ENCODE measurements around the gene NPPB. TPM values are rescaled to one million over a fixed set of nuclear protein-coding genes. Genes with fewer than 3 reads are reported as not detected.

The NPPB gene
- total RNA-seq, 1 experiment from 2014 or later = 43.4 TPM

- Mint-ChIP-seq H3K27me3 (ENCODE audit: insufficient read depth, unreplicated experiment) (no peaks in the 10 kb centered on the region), H3K4me1 (ENCODE audit: low read depth, unreplicated experiment) (peaks cover 9% of the 10 kb centered on the region), H3K36me3 (ENCODE audit: insufficient read depth, unreplicated experiment) (peaks cover 26% of the 10 kb centered on the region), H3K9me3 (ENCODE audit: unreplicated experiment) (no peaks in the 10 kb centered on the region), H3K4me3 (ENCODE audit: unreplicated experiment) (no peak overlapping the region), H3K27ac (ENCODE audit: unreplicated experiment) (no peak overlapping the region)
- 0 out of 2 replicates have a peak, but pooled peaks cover 2% of the 10 kb centered on the region for H3K36me3 ChIP-seq (ENCODE audit: control insufficient read depth, insufficient read depth, low read length)
- intact Hi-C loops (cut with micrococcal nuclease; ENCODE audit: unreplicated experiment) = no loop called here
- DNase-seq = no peak
- no peak for TF ChIP-seq CTCF (IDR thresholded peaks at IDR 0.05; ENCODE audit: insufficient read depth in 1 of 2, low read depth in 1 of 2, low read length in 1 of 2, severe bottlenecking in 1 of 2, unreplicated experiment in 1 of 2)
- no TSS peak for BruUV-seq (replicated peaks)
- ChIA-PET CTCF (no interaction called here), POLR2A (no interaction called here)
- H3K4me1 ChIP-seq = peaks cover 14% of the 10 kb centered on the region
- no peak overlapping the region for H3K4me3 ChIP-seq (ENCODE audit: low read depth, low read length)
- H3K27me3 ChIP-seq (replicated peaks; ENCODE audit: control insufficient read depth, insufficient read depth, low read length) = no peaks in the 10 kb centered on the region
- no peaks in the 10 kb centered on the region for H3K9me3 ChIP-seq
Measured at GRCh38 chr1:11848373-11848700, 10.4 kb downstream of the NPPB start.

DNA sequence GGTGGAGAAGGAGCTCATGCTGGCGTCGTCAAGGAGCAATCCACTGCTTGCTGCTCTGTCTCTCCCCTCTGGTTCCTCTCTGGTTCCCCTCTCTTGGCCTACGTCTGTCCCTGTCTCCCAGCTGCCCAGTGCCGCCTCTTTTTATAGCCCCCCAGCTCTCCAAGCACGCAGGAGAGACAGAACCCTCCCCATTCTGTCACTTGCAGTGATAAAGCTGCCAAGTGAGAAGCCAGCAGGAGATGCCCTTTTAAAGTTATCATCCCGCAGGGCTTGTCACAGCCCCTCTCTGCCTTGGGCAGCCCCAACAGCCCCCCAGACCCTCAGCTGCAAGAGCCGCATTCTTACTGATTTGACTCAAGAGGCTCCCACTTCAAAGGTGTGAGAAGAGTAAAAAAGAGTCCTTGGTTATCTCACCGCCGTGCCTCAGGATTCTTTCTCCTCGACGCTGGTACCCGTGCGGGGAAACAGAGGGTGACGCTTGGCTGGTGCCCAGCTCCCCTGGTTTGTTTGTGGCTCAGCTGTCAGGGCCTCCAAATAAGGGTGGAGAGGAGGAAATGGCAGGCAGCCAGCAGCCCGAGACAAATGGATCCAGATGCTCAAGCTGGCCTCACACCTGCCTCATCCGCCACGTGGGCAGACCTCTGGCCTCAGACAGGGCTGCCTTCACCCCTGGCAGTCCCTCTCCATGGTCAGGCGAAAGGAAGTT lies 10.9 kb downstream of the NPPB start, which contains the start of gene NPPA:
TSS of gene NPPA (minus strand) at position 117 of the 706 bp plus-strand sequence. CDS start at position 18, 99 bp downstream.
- 0 out of 2 replicates have a peak, but pooled peaks cover 2% of the 10 kb centered on the region for H3K36me3 ChIP-seq (ENCODE audit: control insufficient read depth, insufficient read depth, low read length)
- DNase-seq = no peak
- no peaks in the 10 kb centered on the region for H3K9me3 ChIP-seq
- CTCF ChIA-PET = no interaction called here
- no peak within 1 kb of the TSS for H3K27ac Mint-ChIP-seq (ENCODE audit: unreplicated experiment)
- H3K4me1 Mint-ChIP-seq (ENCODE audit: low read depth, unreplicated experiment) = peaks cover 9% of the 10 kb centered on the region
- intact Hi-C loops (cut with micrococcal nuclease; ENCODE audit: unreplicated experiment) = no loop called here
- TF ChIP-seq CTCF (IDR thresholded peaks at IDR 0.05; ENCODE audit: insufficient read depth in 1 of 2, low read depth in 1 of 2, low read length in 1 of 2, severe bottlenecking in 1 of 2, unreplicated experiment in 1 of 2) = no peak
- POLR2A ChIA-PET = no interaction called here
- H3K27me3 Mint-ChIP-seq (ENCODE audit: insufficient read depth, unreplicated experiment) = no peaks in the 10 kb centered on the region
- H3K4me1 ChIP-seq = peaks cover 14% of the 10 kb centered on the region
- H3K36me3 Mint-ChIP-seq (ENCODE audit: insufficient read depth, unreplicated experiment) = peaks cover 31% of the 10 kb centered on the region
- H3K9me3 Mint-ChIP-seq (ENCODE audit: unreplicated experiment) = no peaks in the 10 kb centered on the region
- H3K4me3 Mint-ChIP-seq (ENCODE audit: unreplicated experiment) = no peak within 1 kb of the TSS
- no peaks in the 10 kb centered on the region for H3K27me3 ChIP-seq (replicated peaks; ENCODE audit: control insufficient read depth, insufficient read depth, low read length)
- BruUV-seq (replicated peaks) = no TSS peak
- no peak within 1 kb of the TSS for H3K4me3 ChIP-seq (ENCODE audit: low read depth, low read length)

DNA sequence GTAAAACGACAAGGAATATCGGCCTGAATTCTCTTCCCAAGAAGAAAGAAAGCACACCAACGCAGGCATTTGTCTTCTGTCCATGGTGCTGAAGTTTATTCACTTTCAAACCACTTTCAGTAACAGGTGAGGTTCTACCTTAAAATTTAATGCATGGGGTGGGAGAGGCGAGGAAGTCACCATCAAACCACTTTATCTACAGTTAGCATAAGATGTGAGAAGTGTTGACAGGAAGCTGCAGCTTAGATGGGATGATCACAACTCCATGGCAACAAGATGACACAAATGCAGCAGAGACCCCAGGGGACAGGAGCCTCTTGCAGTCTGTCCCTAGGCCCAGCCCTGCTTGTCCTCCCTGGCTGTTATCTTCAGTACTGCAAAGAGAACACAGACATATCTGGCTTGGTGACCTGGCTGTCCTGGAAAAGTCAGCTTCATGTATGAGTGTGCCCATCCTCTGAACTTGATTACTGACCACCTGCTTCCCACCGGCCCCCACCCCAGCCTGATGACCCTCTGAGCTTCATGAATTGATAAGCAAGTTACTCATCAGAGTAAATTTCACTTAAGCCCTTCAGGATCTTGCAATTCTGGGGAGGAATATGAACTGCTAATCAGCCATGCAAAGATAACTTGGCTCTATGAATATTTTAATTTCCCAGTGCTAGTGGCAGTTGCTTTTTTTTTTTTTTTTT lies 13.0 kb downstream of the NPPB start:
- Histone ChIP-seq H3K36me3 (ENCODE audit: control insufficient read depth, insufficient read depth, low read length) (peaks cover 6% of the 10 kb centered on the region; the same call in 1 of the 2 replicates), H3K27me3 (replicated peaks; ENCODE audit: control insufficient read depth, insufficient read depth, low read length) (no peaks in the 10 kb centered on the region), H3K4me3 (ENCODE audit: low read depth, low read length) (no peak overlapping the region), H3K9me3 (no peaks in the 10 kb centered on the region), H3K4me1 (peaks cover 14% of the 10 kb centered on the region)
- no peak for TF ChIP-seq CTCF (IDR thresholded peaks at IDR 0.05; ENCODE audit: insufficient read depth in 1 of 2, low read depth in 1 of 2, low read length in 1 of 2, severe bottlenecking in 1 of 2, unreplicated experiment in 1 of 2)
- no peak overlapping the region for H3K27ac Mint-ChIP-seq (ENCODE audit: unreplicated experiment)
- POLR2A ChIA-PET = interaction anchor here (1.0 kb wide), 1 partner anchor 62 kb away, joined by 3 read pairs; no protein-coding TSS in a partner anchor
- BruUV-seq (replicated peaks) = no TSS peak
- no peaks in the 10 kb centered on the region for H3K9me3 Mint-ChIP-seq (ENCODE audit: unreplicated experiment)
- DNase-seq = peak in 1 of 2 experiments; percentile 24
- peaks cover 39% of the 10 kb centered on the region for H3K36me3 Mint-ChIP-seq (ENCODE audit: insufficient read depth, unreplicated experiment)
- H3K4me1 Mint-ChIP-seq (ENCODE audit: low read depth, unreplicated experiment) = peaks cover 9% of the 10 kb centered on the region
- intact Hi-C loops (cut with micrococcal nuclease; ENCODE audit: unreplicated experiment) = no loop called here
- H3K27me3 Mint-ChIP-seq (ENCODE audit: insufficient read depth, unreplicated experiment) = no peaks in the 10 kb centered on the region
- CTCF ChIA-PET = no interaction called here
- no peak overlapping the region for H3K4me3 Mint-ChIP-seq (ENCODE audit: unreplicated experiment)

Data from Caco-2 (cell line).